Esophagus muscularis mucosa (tissue), 4 donors: ENCODE data around the gene MSRB2. TPM values are rescaled to one million over a fixed set of nuclear protein-coding genes. Genes with fewer than 3 reads are reported as not detected.
A peak's percentile ranks its signal among the peaks of the same experiment; 100 is the strongest.

Experiments used
- DNase-seq: peaks from one replicate; pipeline ENCODE4 v3.0.0-alpha.2; 2017; ENCODE audit errors: extremely low spot score
- H3K27ac ChIP-seq, 4 donors: fragments of 200-600 bp; sonication (generic); replicated peaks in 1 of 4; 1 replicate in 3 of 4; 2 replicates in 1 of 4; pipeline ENCODE4 v1.5.1; 2016 to 2019; ENCODE audit warnings: mild to moderate bottlenecking in 1 of 4
- H3K27me3 ChIP-seq, 4 donors: fragments of 200-600 bp; sonication (generic); one replicate each; pipeline versions ENCODE4 v1.5.1 to v1.6.0; 2016 to 2019
- H3K36me3 ChIP-seq, 4 donors: fragments of 200-600 bp; sonication (generic); one replicate each; pipeline ENCODE4 v1.5.1; 2016 to 2019
- H3K4me1 ChIP-seq, 4 donors: fragments of 200-600 bp; sonication (generic); one replicate each; pipeline ENCODE4 v1.5.1; 2016 to 2019
- H3K4me3 ChIP-seq, 4 donors: fragments of 200-600 bp; sonication (generic); 1 replicate in 2 of 4; 2 replicates in 2 of 4; pipeline ENCODE4 v1.5.1; 2016 to 2019; ENCODE audit warnings: mild to moderate bottlenecking in 4 of 4, moderate library complexity in 1 of 4
- H3K9me3 ChIP-seq, 4 donors: fragments of 200-600 bp; sonication (generic); 1 replicate in 3 of 4; 2 replicates in 1 of 4; pipeline ENCODE4 v1.5.1; 2016 to 2019
- EP300 ChIP-seq: sonication (generic); formaldehyde crosslinking; IDR thresholded peaks from one replicate; pipeline ENCODE4 v1.6.1; 2017; ENCODE audit warnings: antibody characterized with exemption
- POLR2A ChIP-seq: fragments of 450-650 bp; IDR thresholded peaks from one replicate; pipeline ENCODE4 v1.6.1; 2017; ENCODE audit warnings: antibody characterized with exemption, moderate library complexity, mild to moderate bottlenecking, low read depth
- POLR2AphosphoS5 ChIP-seq, 2 donors: sonication (generic); formaldehyde crosslinking; IDR thresholded peaks; one replicate each; pipeline ENCODE4 v1.6.1; 2017; ENCODE audit warnings: antibody characterized with exemption in 2 of 2
- WGBS: methylation state at CpG from one replicate; pipeline ENCODE4 v1.1.5; 2018; 5-methylcytosine and 5-hydroxymethylcytosine counted together
- intact Hi-C: fragments of 100-400 bp; cut with DNase I; formaldehyde crosslinking; loops from one replicate; pipeline ENCODE4 v1.15.1; 2023
- total RNA-seq, 4 donors: library from RNA; depleted of rRNA; stranded (reverse); fragments of >200 nt; gene quantifications; one replicate each; pipeline versions ENCODE4 v1.1.0 to v1.2.1, GENCODE V29; 2016
- TF ChIP-seq, protein P1 (sequence below), 3 experiments: fragments of 200-600 bp in 2 of 3; fragments of 450-650 bp in 1 of 3; sonication (generic) in 2 of 3; IDR thresholded peaks; one replicate each; pipeline ENCODE4 v1.5.1; 2017 to 2019; ENCODE audit warnings: antibody characterized with exemption in 3 of 3, mild to moderate bottlenecking in 2 of 3, moderate library complexity in 1 of 3

Gene MSRB2
- total RNA-seq, 4 donors from 2014 or later, result 36.0 to 48.6 (median 40.6) TPM

DNA sequence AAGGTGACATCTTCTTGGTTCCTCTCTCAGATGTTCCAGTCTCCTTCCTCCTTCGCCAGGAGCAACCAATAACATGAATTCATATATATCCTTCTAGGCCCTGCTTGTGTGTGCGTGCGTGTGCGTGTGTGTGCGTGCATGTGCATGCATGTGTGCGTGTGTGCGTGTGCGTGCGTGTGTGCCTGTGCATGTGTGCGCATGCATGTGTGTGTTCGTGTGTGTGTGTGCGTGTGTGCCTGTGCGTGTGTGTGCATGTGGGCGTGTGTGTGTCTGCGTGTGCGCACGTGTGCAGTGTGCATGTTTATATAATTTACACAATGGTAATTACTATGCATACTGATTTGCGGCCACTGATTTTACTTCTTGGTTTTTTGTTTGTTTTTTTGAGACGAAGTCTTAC, 52.8 kb downstream of the MSRB2 start:
- no peak for DNase-seq
- intact Hi-C loops, result no loop called here
- Histone ChIP-seq H3K4me3 (no peak overlapping the region), H3K27ac (no peak overlapping the region), H3K27me3 (no peaks in the 10 kb centered on the region), H3K36me3 (no peaks in the 10 kb centered on the region), H3K9me3 (no peaks in the 10 kb centered on the region), H3K4me1 (no peaks in the 10 kb centered on the region)
- TF ChIP-seq POLR2A (no peak), POLR2AphosphoS5 (IDR thresholded peaks at IDR 0.05) (no peak), EP300 (no peak)
- TF ChIP-seq, protein P1, sequence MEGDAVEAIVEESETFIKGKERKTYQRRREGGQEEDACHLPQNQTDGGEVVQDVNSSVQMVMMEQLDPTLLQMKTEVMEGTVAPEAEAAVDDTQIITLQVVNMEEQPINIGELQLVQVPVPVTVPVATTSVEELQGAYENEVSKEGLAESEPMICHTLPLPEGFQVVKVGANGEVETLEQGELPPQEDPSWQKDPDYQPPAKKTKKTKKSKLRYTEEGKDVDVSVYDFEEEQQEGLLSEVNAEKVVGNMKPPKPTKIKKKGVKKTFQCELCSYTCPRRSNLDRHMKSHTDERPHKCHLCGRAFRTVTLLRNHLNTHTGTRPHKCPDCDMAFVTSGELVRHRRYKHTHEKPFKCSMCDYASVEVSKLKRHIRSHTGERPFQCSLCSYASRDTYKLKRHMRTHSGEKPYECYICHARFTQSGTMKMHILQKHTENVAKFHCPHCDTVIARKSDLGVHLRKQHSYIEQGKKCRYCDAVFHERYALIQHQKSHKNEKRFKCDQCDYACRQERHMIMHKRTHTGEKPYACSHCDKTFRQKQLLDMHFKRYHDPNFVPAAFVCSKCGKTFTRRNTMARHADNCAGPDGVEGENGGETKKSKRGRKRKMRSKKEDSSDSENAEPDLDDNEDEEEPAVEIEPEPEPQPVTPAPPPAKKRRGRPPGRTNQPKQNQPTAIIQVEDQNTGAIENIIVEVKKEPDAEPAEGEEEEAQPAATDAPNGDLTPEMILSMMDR (IDR thresholded peaks at IDR 0.05), result no peak
- WGBS, result 96% methylated on average over 19 of the region's 19 CpGs

DNA sequence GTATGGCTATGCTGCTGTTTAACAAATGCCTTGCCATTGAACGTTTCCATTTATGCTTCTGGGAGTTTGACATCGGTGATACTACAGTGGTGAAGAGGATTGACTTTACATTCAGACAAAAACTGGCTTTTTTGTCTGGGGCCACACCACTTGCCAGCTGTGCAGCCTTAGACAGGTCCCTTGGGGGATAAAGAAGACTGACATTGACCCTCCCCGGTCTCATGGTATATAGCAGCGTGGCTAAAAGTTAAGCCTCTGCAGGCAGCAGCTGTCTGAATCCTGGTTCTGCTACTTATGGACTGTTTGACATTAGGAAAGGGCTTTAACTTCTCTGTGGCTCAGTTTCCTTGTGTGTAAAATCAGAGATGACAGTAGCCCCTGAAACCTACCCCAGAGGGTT, 54.7 kb downstream of the MSRB2 start:
- 77% methylated on average over 4 of the region's 4 CpGs for WGBS
- Histone ChIP-seq H3K4me1 (no peaks in the 10 kb centered on the region), H3K27ac (no peak overlapping the region), H3K27me3 (peaks cover 0 to 4% (median 0%) of the 10 kb centered on the region in 4 donors), H3K9me3 (no peaks in the 10 kb centered on the region), H3K4me3 (no peak overlapping the region), H3K36me3 (no peaks in the 10 kb centered on the region)
- no peak for TF ChIP-seq EP300
- no peak for TF ChIP-seq POLR2AphosphoS5 (IDR thresholded peaks at IDR 0.05)
- no peak for TF ChIP-seq POLR2A
- TF ChIP-seq, protein P1 (IDR thresholded peaks at IDR 0.05), result no peak
- DNase-seq, result no peak
- intact Hi-C loops, result no loop called here

DNA sequence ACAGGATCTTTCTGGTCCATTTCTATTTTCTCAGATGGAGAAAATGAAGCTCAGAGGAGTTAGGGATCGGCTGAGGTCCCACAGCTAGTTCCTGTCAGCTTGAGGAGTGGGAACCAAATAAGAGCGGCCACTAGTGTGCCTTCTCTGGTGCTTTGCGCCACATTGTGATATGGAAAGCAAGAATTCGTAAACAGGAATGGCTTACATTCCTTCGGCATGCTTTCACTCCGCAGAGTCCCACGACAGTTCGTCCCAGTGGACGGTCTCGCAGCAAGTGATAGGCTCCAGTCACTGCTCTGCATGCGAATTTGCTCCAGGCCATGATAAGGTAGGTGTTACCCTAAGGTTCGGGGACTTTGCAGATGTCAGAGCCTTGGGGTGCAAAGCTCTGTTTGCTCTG, 55.2 kb downstream of the MSRB2 start:
- H3K9me3 ChIP-seq, result no peaks in the 10 kb centered on the region
- H3K27me3 ChIP-seq, result peaks cover 0 to 6% (median 0%) of the 10 kb centered on the region in 4 donors
- TF ChIP-seq, protein P1 (IDR thresholded peaks at IDR 0.05), result no peak
- TF ChIP-seq POLR2A, result no peak
- TF ChIP-seq EP300, result no peak
- TF ChIP-seq POLR2AphosphoS5 (IDR thresholded peaks at IDR 0.05), result no peak
- intact Hi-C loops, result no loop called here
- H3K27ac ChIP-seq, result no peak overlapping the region
- WGBS, result 70% methylated on average over 12 of the region's 12 CpGs
- no peak for DNase-seq
- H3K36me3 ChIP-seq, result no peaks in the 10 kb centered on the region
- H3K4me3 ChIP-seq, result no peak overlapping the region
- no peaks in the 10 kb centered on the region for H3K4me1 ChIP-seq

DNA sequence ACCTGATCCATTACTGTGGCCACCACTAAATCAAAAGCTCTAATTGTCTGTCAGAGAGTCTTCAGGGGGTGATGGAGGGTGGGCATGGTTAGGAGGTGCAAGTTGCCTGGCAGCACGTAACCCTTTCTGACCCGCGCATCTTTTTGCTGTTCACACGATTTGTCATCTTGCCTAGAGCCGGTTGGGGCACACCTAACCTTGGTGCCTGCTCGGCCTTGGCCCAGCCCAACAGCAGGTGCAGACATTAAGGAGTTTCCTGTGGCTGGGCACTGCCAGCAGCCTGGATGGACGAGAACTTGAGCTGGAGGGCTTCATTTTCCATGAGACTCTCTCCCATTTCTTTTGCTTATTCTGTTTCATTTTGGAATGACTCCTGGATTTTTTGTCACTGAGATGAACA, 55.7 kb downstream of the MSRB2 start:
- Histone ChIP-seq H3K27ac (no peak overlapping the region), H3K27me3 (peaks cover 0 to 6% (median 0%) of the 10 kb centered on the region in 4 donors), H3K36me3 (no peaks in the 10 kb centered on the region), H3K4me3 (no peak overlapping the region), H3K4me1 (no peaks in the 10 kb centered on the region), H3K9me3 (no peaks in the 10 kb centered on the region)
- intact Hi-C loops, result no loop called here
- DNase-seq, result peak; percentile 62
- WGBS, result 80% methylated on average over 7 of the region's 7 CpGs
- no peak for TF ChIP-seq EP300
- TF ChIP-seq, protein P1 (IDR thresholded peaks at IDR 0.05), result no peak
- TF ChIP-seq POLR2AphosphoS5 (IDR thresholded peaks at IDR 0.05), result no peak
- TF ChIP-seq POLR2A, result no peak

DNA sequence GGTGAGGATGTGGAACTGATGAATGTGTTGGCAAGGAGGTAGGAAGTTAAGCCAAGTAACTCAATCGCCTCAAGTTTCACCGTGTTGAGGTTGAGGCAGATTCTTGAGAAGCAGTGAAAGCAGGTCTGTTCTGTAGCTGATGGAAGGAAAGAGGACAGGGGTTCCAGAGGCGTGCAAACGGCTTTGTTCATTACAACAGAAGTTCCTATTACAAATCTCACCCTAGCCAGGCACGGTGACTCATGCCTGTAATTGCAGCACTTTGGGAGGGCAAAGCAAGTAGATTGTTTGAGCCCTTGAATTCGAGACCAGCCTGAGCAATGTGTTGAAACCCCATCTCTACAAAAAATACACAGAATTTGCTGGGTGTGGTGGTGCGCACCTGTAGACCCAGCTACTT, 59.8 kb downstream of the MSRB2 start:
- WGBS, result 74% methylated on average over 7 of the region's 7 CpGs
- intact Hi-C loops, result no loop called here

More for the DNA sequence above, 59.8 kb downstream of the MSRB2 start:
- H3K4me1 ChIP-seq, result peaks cover 4 to 7% (median 5%) of the 10 kb centered on the region in 4 donors
- no peaks in the 10 kb centered on the region for H3K9me3 ChIP-seq
- TF ChIP-seq, protein P1 (IDR thresholded peaks at IDR 0.05), result no peak
- TF ChIP-seq POLR2AphosphoS5 (IDR thresholded peaks at IDR 0.05) (no peak), POLR2A (no peak), EP300 (no peak)
- DNase-seq, result peak; percentile 60
- no peak overlapping the region for H3K4me3 ChIP-seq
- H3K27ac ChIP-seq, result no peak overlapping the region
- peaks cover 0 to 19% (median 0%) of the 10 kb centered on the region in 4 donors for H3K27me3 ChIP-seq
- H3K36me3 ChIP-seq, result no peaks in the 10 kb centered on the region
